GM12873 (cell line): ENCODE measurements around the gene FBXO5.
A peak's percentile ranks its signal among the peaks of the same experiment; 100 is the strongest.

Experiments used
- CTCF ChIP-seq: IDR thresholded peaks from 2 replicates; pipeline ENCODE4 v1.5.1; 2012; ENCODE audit warnings: low read depth, mild to moderate bottlenecking, moderate library complexity, low read length, control low read depth; ENCODE audit not compliant: insufficient read depth; ENCODE audit errors: missing control alignments

Gene FBXO5

GRCh38 chr6:152952866-152953509 is 29.9 kb downstream of the FBXO5 start:
- peak; percentile 46 for TF ChIP-seq CTCF

- TF ChIP-seq CTCF: no peak
Observed at GRCh38 chr6:152952045-152952444, 30.8 kb downstream of the FBXO5 start.

GRCh38 chr6:152950240-152950639 is 32.6 kb downstream of the FBXO5 start:
- TF ChIP-seq CTCF: no peak

- peak; percentile 62 for TF ChIP-seq CTCF
Observed at GRCh38 chr6:152948150-152948768, 34.6 kb downstream of the FBXO5 start.

GRCh38 chr6:152946995-152947394 is 35.8 kb downstream of the FBXO5 start:
- no peak for TF ChIP-seq CTCF

GRCh38 chr6:152946484-152946883 is 36.4 kb downstream of the FBXO5 start:
- no peak for TF ChIP-seq CTCF

GRCh38 chr6:152943260-152943897 is 39.5 kb downstream of the FBXO5 start:
- no peak for TF ChIP-seq CTCF
